Activated CD4-positive, alpha-beta memory T cell treated with anti-CD3 and anti-CD28 coated beads, Interleukin-2, amount 10 ng/mL, durations not matched to agents 7 days and 5 days (primary cell): ENCODE results near the gene DOK7. TPM values are rescaled to one million over a fixed set of nuclear protein-coding genes. Genes with fewer than 3 reads are reported as not detected.

Experiments used
- CTCF ChIA-PET: fragments of 350-600 bp; sonication (Branson Sonifier 250); formaldehyde crosslinking; loops from one replicate; lab custom pipeline; 2021; ENCODE audit warnings: antibody characterized with exemption, inconsistent platforms; lab: Charles Lee
- POLR2A ChIA-PET: fragments of 350-600 bp; sonication (Branson Sonifier 250); formaldehyde crosslinking; loops from one replicate; lab custom pipeline; 2021; ENCODE audit warnings: antibody characterized with exemption; lab: Charles Lee
- DNase-seq: peaks from one replicate; pipeline ENCODE4 v3.0.0-alpha.2; 2020
- H3K27ac Mint-ChIP-seq: one replicate; pipeline ENCODE4 v1.8.0; 2021; ENCODE audit warnings: mild to moderate bottlenecking, mixed read lengths
- H3K27me3 Mint-ChIP-seq: one replicate; pipeline ENCODE4 v1.8.0; 2021; ENCODE audit warnings: mixed read lengths
- H3K36me3 Mint-ChIP-seq: one replicate; pipeline ENCODE4 v1.8.0; 2021; ENCODE audit warnings: low read depth, mixed read lengths
- H3K4me1 Mint-ChIP-seq: one replicate; pipeline ENCODE4 v1.8.0; 2021; ENCODE audit warnings: mixed read lengths
- H3K4me3 Mint-ChIP-seq: one replicate; pipeline ENCODE4 v1.8.0; 2021; ENCODE audit warnings: mild to moderate bottlenecking, mixed read lengths
- H3K9me3 Mint-ChIP-seq: one replicate; pipeline ENCODE4 v1.8.0; 2021; ENCODE audit warnings: mixed read lengths
- total RNA-seq, 2 experiments: library from RNA; stranded (reverse); gene quantifications; one replicate each; pipeline ENCODE4 v1.2.3, GENCODE V29; 2021

The DOK7 gene
- total RNA-seq, 2 experiments from 2014 or later, result not detected

DNA sequence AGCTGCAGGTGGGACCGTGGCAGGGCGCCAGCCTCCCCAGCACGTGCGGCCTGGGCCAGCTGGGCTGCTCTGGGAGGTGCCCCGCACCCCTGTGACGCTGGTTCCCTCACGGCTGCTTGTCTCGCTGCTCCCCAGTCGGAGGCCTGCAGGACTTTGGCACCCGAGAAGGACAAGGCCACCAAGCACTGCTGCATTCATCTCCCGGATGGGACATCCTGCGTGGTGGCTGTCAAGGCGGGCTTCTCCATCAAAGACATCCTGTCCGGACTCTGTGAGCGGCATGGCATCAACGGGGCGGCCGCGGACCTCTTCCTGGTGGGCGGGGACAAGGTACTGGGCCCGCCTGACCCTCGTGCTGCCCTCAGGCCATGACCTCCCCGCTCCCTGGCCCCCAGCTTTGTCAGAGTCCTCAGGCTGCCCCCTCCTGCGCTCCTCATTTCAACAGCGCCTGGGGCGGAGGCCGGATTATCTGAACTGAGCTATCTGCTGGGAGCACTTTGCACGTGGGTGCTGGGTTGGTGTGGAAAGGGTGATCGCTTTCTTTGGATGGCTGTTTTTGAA lies 40.8 kb upstream of the DOK7 start:
- ChIA-PET CTCF (no interaction called here), POLR2A (no interaction called here)
- no peaks in the 10 kb centered on the region for H3K27me3 Mint-ChIP-seq

DNA sequence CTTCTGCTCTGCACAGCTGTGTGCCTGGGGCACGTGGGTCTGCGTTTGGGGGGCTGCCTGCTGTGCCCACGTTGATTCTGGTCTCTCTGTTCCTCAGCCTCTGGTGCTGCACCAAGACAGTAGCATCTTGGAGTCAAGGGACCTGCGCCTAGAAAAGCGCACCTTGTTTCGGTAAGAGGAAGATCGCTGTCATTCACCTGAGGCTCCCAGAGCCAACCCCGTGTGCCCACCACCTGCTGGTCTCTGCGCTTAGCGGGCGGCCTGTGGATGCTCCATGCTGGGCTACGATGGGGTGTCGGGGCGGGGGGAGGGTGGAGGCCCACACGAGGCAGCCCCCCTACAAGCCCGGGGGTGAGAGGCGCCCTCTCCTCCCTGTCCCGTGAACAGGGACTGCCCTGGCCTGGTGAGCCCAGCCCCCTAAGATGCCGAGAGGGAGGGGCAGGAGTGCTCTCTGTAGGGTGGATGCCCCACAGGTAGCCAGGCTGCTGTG lies 40.3 kb upstream of the DOK7 start:
- no peak overlapping the region for H3K27ac Mint-ChIP-seq
- H3K4me3 Mint-ChIP-seq, result no peak overlapping the region
- no peaks in the 10 kb centered on the region for H3K9me3 Mint-ChIP-seq
- H3K36me3 Mint-ChIP-seq, result no peaks in the 10 kb centered on the region
- no peak for DNase-seq
- POLR2A ChIA-PET, result no interaction called here
- no peaks in the 10 kb centered on the region for H3K4me1 Mint-ChIP-seq
- CTCF ChIA-PET, result no interaction called here
- H3K27me3 Mint-ChIP-seq, result no peaks in the 10 kb centered on the region

More for the DNA sequence above, 40.8 kb upstream of the DOK7 start:
- Mint-ChIP-seq H3K4me1 (no peaks in the 10 kb centered on the region), H3K9me3 (no peaks in the 10 kb centered on the region), H3K4me3 (no peak overlapping the region), H3K36me3 (no peaks in the 10 kb centered on the region), H3K27ac (no peak overlapping the region)
- DNase-seq, result no peak

DNA sequence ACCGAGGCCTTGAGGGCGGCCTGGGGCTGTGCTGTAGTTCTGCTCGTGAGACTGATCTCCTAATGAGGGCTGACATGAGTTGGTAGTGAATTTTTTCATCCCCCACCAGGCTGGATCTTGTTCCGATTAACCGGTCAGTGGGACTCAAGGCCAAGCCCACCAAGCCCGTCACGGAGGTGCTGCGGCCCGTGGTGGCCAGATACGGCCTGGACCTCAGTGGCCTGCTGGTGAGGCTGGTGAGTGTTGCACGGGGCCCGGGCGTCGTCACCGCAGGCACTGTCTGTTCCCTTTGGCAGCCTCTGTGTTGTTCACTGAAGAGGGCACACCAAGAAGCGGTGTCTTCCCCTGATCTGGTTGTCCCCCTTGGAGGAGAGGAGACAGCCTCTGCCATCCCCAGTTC lies 39.7 kb upstream of the DOK7 start:
- ChIA-PET POLR2A (no interaction called here), CTCF (no interaction called here)
- no peaks in the 10 kb centered on the region for H3K27me3 Mint-ChIP-seq

DNA sequence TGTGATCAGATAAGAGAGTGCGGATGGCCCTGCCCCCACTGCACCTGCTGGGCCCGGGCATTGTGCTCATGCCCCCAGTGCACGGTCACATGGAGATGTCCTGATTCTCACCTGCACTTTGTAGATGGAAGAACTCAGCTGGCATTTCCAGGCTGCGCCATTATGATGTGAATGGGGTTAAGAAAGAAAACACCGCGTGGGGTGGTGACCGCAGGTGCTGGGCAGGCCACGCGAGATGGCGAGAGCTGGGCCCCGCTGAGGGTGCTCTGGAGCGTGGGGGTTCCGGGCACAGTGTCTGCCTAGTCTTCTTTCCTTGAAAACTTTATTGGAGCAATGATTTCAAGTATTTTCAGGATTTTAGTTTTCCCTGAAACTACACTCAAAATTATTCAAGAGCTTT lies 39.2 kb upstream of the DOK7 start:
- ChIA-PET POLR2A (no interaction called here), CTCF (no interaction called here)
- Mint-ChIP-seq H3K4me3 (no peak overlapping the region), H3K4me1 (no peaks in the 10 kb centered on the region), H3K27ac (no peak overlapping the region), H3K27me3 (no peaks in the 10 kb centered on the region), H3K36me3 (no peaks in the 10 kb centered on the region), H3K9me3 (no peaks in the 10 kb centered on the region)
- no peak for DNase-seq

More for the DNA sequence above, 39.7 kb upstream of the DOK7 start:
- Mint-ChIP-seq H3K4me1 (no peaks in the 10 kb centered on the region), H3K36me3 (no peaks in the 10 kb centered on the region), H3K9me3 (no peaks in the 10 kb centered on the region), H3K27ac (no peak overlapping the region), H3K4me3 (no peak overlapping the region)
- DNase-seq, result no peak

DNA sequence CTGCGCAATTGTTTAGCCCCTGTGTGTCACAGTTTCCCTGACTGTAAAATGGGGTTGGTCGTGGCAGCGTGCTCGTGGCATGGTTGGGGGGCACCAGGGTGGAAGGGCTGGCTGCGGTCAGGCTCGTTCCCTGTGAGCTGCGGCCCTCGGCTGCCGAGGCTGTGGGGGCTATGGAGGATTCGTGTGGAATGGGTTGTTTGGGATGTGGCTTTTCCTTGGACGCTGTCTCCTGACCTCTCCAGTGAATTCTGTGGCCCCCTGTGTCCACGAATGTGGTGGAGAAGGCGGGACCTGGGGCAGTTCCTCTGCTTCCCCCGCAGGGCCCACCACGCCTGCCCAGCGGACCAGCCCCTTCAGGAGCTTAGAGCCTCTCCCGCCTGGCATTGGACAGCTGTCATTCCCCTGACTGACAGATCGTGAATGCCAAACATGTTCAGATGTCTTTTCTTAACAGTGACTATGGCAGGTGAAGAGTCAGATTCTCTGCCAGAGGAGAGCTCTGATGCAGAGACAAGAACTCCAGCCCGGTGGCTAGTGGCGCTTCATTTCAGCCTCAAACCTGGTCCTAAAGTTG lies 38.5 kb upstream of the DOK7 start:
- no peak for DNase-seq
- H3K27me3 Mint-ChIP-seq, result no peaks in the 10 kb centered on the region
- no peaks in the 10 kb centered on the region for H3K4me1 Mint-ChIP-seq
- ChIA-PET POLR2A (no interaction called here), CTCF (no interaction called here)
- no peak overlapping the region for H3K27ac Mint-ChIP-seq
- no peaks in the 10 kb centered on the region for H3K9me3 Mint-ChIP-seq
- no peaks in the 10 kb centered on the region for H3K36me3 Mint-ChIP-seq
- H3K4me3 Mint-ChIP-seq, result no peak overlapping the region

DNA sequence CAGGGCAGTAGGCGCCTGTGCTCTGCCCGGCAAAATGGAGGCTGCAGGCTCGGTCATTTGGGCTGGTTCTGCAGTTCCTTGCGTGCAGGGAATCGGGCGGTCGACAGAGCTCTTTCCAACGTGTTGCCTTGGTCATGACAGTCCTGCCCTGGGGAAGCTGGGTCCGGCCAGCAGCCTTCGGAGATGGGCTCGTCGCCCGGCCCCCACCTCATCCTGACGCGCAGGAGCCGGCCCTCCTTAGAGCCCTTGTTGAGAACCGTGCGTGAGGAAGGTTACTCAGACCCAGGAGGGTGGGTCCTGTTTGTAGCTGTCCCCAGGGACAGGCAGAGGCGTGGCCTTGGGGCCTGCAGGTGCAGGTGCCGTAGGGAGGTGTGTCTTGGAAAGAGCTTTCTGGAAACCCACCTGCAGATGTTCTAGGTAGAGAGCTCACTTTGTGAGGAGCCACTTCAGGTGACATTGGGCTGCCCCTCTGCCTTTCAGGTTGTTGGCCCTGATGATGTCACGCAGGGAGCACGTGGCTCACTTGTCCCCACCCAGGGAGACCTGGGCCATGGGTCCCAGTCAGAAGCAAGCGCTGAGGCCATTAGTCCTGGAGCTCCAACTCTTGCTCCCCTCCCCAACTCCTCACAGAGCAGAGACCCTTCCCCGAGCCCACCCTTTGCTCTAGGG lies 36.5 kb upstream of the DOK7 start:
- ChIA-PET POLR2A (interaction anchor here (1.1 kb wide), 1 partner anchor 72 kb away, joined by 3 read pairs; no protein-coding TSS in a partner anchor), CTCF (no interaction called here)
- Mint-ChIP-seq H3K9me3 (no peaks in the 10 kb centered on the region), H3K27me3 (no peaks in the 10 kb centered on the region), H3K36me3 (no peaks in the 10 kb centered on the region), H3K4me1 (no peaks in the 10 kb centered on the region), H3K4me3 (no peak overlapping the region), H3K27ac (no peak overlapping the region)
- DNase-seq, result no peak

DNA sequence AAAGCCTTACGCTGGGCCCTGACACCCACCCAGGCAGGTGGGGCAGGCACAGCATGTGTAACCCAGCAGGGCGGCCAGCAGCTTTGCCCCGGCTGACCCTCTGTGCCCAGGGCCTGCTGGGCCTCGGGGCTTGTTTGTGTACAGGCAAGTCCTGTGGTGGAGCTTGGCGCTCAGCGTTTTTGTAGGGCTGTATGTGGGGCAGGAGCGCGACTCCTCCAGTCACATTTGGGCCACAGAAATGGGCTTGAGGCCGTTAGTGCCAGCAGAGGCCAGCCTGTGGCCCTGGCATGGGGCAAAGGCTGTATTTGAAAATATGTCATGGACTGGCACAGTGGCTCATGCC lies 36.0 kb upstream of the DOK7 start:
- H3K27ac Mint-ChIP-seq, result no peak overlapping the region
- no peaks in the 10 kb centered on the region for H3K4me1 Mint-ChIP-seq
- H3K36me3 Mint-ChIP-seq, result no peaks in the 10 kb centered on the region
- H3K9me3 Mint-ChIP-seq, result no peaks in the 10 kb centered on the region
- H3K27me3 Mint-ChIP-seq, result no peaks in the 10 kb centered on the region
- no peak overlapping the region for H3K4me3 Mint-ChIP-seq
- CTCF ChIA-PET, result no interaction called here
- DNase-seq, result no peak
- POLR2A ChIA-PET, result interaction anchor here (1.1 kb wide), 1 partner anchor 72 kb away, joined by 3 read pairs; no protein-coding TSS in a partner anchor

DNA sequence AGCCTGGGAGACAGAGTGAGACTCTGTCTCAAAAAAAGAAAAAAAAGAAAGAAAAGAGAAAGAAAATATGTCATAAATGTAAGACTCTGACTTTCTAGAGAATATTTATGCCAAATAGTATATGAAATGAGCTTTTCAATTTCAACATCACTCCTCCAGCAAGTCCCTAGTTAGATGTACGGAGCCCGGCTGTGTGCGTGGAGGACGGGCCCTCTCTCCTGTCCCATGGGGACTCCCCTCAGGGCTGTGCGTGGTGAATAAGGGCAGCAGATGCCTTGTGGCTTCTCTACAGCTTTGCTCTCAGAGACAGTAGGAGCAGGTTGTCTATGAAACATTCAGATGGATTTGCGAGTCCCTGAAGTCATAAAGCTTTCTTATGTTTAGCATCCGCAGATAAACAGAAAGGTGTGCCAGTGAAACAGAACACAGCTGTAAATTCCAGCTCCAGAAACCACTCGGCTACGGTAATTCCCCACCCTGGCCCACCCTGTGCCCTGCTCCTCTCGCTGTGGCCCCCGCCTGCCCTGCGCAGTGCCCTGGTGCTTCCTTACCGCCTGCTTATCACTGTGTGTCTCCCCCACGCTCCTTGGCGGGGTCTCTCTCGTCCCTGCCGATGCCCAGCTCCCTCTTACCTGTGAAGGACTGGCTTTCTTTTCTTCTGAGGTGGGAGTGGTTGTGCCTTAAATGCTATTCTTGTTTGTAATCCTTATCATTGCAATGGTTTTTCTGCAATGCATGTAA lies 35.2 kb upstream of the DOK7 start:
- no peaks in the 10 kb centered on the region for H3K4me1 Mint-ChIP-seq
- no peaks in the 10 kb centered on the region for H3K36me3 Mint-ChIP-seq
- no peaks in the 10 kb centered on the region for H3K9me3 Mint-ChIP-seq
- CTCF ChIA-PET, result no interaction called here
- no peak for DNase-seq
- no peak overlapping the region for H3K4me3 Mint-ChIP-seq
- POLR2A ChIA-PET, result no interaction called here
- no peaks in the 10 kb centered on the region for H3K27me3 Mint-ChIP-seq
- H3K27ac Mint-ChIP-seq, result no peak overlapping the region

DNA sequence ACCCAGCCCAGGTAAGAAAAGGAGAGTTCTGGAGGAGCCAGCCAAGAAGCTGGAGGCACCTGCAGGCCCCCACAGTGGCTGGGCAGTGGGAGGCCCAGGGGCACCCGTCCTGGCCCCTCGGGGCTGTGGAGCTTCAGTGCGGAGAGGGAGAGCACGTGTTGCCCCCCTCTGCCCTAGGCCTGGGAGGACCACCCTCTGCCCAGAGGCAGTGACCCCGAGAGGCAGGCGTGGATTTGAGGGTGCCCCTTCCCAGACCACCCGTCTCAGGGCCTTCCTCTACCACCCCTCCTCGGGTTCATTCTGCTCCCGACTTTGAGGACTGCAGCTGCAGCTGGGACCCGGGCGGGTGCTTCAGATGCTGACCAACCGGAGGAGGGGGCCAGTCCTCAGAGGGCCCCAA lies 33.5 kb upstream of the DOK7 start:
- H3K9me3 Mint-ChIP-seq, result no peaks in the 10 kb centered on the region
- CTCF ChIA-PET, result no interaction called here
- POLR2A ChIA-PET, result no interaction called here
- H3K4me1 Mint-ChIP-seq, result no peaks in the 10 kb centered on the region
- H3K4me3 Mint-ChIP-seq, result no peak overlapping the region
- H3K36me3 Mint-ChIP-seq, result no peaks in the 10 kb centered on the region
- H3K27me3 Mint-ChIP-seq, result no peaks in the 10 kb centered on the region
- no peak overlapping the region for H3K27ac Mint-ChIP-seq
- no peak for DNase-seq

DNA sequence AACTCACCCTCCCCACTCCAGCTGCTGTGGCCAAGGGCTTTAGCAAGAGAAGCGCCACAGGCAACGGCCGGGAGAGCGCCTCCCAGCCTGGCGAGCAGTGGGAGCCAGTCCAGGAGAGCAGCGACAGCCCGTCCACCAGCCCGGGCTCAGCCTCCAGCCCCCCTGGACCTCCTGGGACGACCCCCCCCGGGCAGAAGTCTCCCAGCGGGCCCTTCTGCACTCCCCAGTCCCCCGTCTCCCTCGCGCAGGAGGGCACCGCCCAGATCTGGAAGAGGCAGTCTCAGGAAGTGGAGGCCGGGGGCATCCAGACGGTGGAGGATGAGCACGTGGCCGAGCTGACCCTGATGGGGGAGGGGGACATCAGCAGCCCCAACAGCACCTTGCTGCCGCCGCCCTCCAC lies 32.6 kb upstream of the DOK7 start:
- H3K4me3 Mint-ChIP-seq, result no peak overlapping the region
- H3K27me3 Mint-ChIP-seq, result no peaks in the 10 kb centered on the region
- no peaks in the 10 kb centered on the region for H3K36me3 Mint-ChIP-seq
- no peak overlapping the region for H3K27ac Mint-ChIP-seq
- ChIA-PET CTCF (no interaction called here), POLR2A (no interaction called here)
- no peaks in the 10 kb centered on the region for H3K9me3 Mint-ChIP-seq
- DNase-seq, result no peak
- H3K4me1 Mint-ChIP-seq, result no peaks in the 10 kb centered on the region

DNA sequence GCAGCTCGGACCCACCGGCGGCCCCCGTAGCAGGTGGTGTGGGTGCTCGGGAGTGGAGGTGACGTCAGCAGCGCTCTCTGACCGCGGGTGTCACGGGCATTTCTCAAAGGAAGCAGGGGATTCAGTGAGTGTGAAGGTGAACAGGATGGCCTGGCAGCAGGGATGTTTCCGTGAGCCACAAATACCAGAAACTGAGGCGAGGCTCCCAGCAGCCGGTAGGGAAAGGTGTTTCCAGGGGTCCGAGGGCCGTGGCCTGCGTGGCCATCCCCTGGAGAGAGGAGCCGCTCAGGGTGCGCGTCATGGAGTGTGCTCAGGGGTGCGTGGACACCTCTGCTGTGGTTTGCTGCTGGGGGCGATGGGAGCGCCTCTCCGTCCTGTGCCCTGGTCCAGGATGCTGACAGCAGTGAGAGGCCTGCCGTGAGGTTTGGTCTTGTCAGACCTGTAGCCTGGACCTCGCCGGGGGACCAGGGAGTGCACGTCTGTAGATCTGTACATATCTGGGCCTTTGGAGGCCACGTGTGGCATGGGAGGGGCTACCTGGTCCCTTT lies 31.6 kb upstream of the DOK7 start:
- H3K4me1 Mint-ChIP-seq, result no peaks in the 10 kb centered on the region
- POLR2A ChIA-PET, result no interaction called here
- no peaks in the 10 kb centered on the region for H3K36me3 Mint-ChIP-seq
- no peaks in the 10 kb centered on the region for H3K27me3 Mint-ChIP-seq
- no peak for DNase-seq
- H3K27ac Mint-ChIP-seq, result no peak overlapping the region
- CTCF ChIA-PET, result no interaction called here
- H3K9me3 Mint-ChIP-seq, result no peaks in the 10 kb centered on the region
- no peak overlapping the region for H3K4me3 Mint-ChIP-seq

DNA sequence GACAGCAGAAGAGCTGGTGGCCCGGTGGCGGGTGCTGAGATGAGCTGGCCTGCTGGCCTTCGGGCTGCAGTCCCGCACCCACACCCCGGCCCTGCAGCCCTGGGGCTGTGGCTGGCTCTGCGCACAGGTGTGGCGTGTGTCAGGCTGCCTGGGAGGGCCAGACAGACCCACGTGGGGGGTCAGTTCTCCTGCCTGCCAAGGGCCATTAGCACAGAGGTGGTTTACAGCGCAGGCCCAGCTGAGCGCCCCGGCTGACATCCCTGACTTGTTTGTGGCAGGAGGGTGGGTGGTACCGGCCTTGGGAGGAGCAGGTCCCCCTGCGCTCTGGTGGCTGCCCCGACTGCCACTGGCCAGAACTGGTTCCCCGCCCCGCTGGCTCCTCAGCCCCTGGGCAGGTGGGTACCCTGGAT lies 30.7 kb upstream of the DOK7 start:
- Mint-ChIP-seq H3K27me3 (no peaks in the 10 kb centered on the region), H3K27ac (no peak overlapping the region), H3K4me1 (peaks cover 5% of the 10 kb centered on the region), H3K9me3 (no peaks in the 10 kb centered on the region), H3K36me3 (no peaks in the 10 kb centered on the region), H3K4me3 (no peak overlapping the region)
- ChIA-PET POLR2A (no interaction called here), CTCF (no interaction called here)
- DNase-seq, result no peak

DNA sequence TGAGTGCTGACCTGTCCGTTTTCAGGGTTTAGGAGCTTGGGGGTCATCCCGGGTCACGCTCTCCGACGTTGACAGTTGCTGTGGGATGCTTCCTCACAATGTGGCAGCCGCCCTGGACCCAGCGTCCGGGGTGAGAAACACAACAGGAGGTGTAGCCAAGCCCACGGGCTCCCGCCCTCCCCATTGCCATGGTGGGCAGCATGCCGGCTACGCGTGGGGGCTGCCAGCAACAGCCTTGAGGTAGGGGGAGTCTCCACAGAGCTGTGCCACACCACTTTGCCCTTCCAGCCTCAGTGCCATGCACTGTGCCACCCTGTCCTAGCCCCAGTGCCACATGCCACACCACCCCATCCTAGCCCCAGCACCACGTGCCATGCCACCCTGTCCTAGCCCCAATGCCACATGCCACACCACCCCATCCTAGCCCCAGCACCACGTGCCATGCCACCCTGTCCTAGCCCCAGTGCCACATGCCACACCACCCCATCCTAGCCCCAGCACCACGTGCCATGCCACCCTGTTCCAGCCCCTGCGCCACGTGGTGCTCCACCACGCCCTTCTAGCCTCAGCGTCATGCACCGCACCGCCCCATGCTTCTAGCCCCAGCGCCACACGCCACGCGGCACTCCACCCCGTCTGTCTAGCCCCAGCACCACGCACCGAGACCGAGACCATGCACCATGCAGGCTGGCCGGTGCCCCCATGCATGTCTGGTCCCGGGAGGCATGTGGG lies 29.8 kb upstream of the DOK7 start:
- ChIA-PET CTCF (no interaction called here), POLR2A (no interaction called here)
- Mint-ChIP-seq H3K4me3 (no peak overlapping the region), H3K9me3 (no peaks in the 10 kb centered on the region), H3K27ac (no peak overlapping the region), H3K4me1 (peaks cover 5% of the 10 kb centered on the region), H3K36me3 (no peaks in the 10 kb centered on the region), H3K27me3 (no peaks in the 10 kb centered on the region)
- no peak for DNase-seq
